RWPE1 (cell line): ENCODE measurements around the gene TFPI2.

ENCODE experiments used
- CTCF ChIA-PET: fragments of 350-600 bp; sonication (Branson Sonifier 250); formaldehyde crosslinking; extraction: SDS; loops from one replicate; lab custom pipeline; 2021; lab: Yijun Ruan, JAX
- POLR2A ChIA-PET: fragments of 400-600 bp; formaldehyde crosslinking; extraction: SDS; loops from one replicate; lab custom pipeline; 2020; ENCODE audit warnings: antibody characterized with exemption; ENCODE audit not compliant: low non-redundant PET; lab: Yijun Ruan, JAX
- DNase-seq: peaks from one replicate; pipeline ENCODE4 v3.0.0; 2012; ENCODE audit warnings: low spot score
- H3K27ac ChIP-seq: fragments of 450-650 bp; 2 replicates; pipeline ENCODE4 v1.5.1; 2017
- CTCF ChIP-seq: fragments of 450-650 bp; conservative IDR thresholded peaks from 2 replicates; pipeline ENCODE4 v1.5.1; 2017; ENCODE audit warnings: low read depth, mild to moderate bottlenecking

TFPI2 gene

DNA sequence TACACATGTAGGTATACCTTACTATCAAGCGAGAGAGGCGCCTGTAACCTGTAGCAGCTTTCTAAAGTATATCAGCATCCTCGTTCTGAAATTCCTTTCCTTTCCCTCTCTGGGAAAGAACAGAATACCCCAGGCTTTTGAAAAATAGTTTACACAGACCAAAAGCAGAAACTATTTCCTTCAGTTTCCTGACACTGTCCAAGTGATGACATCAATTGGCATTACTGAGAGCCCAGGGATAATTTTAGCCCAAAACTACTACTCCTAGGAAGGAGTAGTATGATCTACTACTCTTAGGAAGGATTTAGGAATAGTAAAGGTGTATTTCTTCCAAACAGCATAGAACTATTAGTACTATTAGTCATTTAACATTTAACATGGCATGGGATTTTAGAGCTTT is 37.0 kb upstream of the TFPI2 start:
- ChIA-PET POLR2A (no interaction called here), CTCF (interaction anchor here (0.7 kb wide), 1 partner anchor 291 kb away, joined by 4 read pairs; no protein-coding TSS in a partner anchor)
- TF ChIP-seq CTCF: no peak

GRCh38 chr7:93926800-93927199 is 36.2 kb upstream of the TFPI2 start:
- DNase-seq: no peak
- POLR2A ChIA-PET: no interaction called here
- TF ChIP-seq CTCF: no peak
- CTCF ChIA-PET: no interaction called here
- H3K27ac ChIP-seq: no peak overlapping the region

More for the DNA sequence above, 37.0 kb upstream of the TFPI2 start:
- no peak overlapping the region for H3K27ac ChIP-seq
- DNase-seq: no peak

DNA sequence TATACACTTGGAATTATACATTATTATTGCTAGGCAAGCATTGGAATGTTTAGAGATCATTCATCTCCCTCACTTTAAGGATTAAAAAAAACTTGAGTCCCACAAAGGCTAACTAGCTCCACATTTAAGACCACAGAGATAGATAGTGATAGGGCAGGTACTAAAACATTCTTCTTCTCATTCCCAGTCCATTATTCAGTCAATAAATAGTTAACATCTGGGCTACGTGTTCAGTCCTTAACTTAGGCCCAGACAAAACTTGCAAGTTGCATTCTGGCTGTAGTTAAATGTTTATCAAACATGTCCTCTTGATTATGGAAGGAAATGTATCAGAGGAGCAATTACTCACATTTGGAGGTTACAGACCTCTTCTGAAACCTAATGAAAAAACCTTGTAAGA is 33.4 kb upstream of the TFPI2 start:
- ChIA-PET POLR2A (no interaction called here), CTCF (no interaction called here)
- no peak for DNase-seq
- no peak for TF ChIP-seq CTCF
- H3K27ac ChIP-seq: no peak overlapping the region

- ChIA-PET CTCF (no interaction called here), POLR2A (no interaction called here)
- no peak for DNase-seq
- TF ChIP-seq CTCF: no peak
- no peak overlapping the region for H3K27ac ChIP-seq
These were observed 32.7 kb upstream of the TFPI2 start for GRCh38 chr7:93923296-93923695.

DNA sequence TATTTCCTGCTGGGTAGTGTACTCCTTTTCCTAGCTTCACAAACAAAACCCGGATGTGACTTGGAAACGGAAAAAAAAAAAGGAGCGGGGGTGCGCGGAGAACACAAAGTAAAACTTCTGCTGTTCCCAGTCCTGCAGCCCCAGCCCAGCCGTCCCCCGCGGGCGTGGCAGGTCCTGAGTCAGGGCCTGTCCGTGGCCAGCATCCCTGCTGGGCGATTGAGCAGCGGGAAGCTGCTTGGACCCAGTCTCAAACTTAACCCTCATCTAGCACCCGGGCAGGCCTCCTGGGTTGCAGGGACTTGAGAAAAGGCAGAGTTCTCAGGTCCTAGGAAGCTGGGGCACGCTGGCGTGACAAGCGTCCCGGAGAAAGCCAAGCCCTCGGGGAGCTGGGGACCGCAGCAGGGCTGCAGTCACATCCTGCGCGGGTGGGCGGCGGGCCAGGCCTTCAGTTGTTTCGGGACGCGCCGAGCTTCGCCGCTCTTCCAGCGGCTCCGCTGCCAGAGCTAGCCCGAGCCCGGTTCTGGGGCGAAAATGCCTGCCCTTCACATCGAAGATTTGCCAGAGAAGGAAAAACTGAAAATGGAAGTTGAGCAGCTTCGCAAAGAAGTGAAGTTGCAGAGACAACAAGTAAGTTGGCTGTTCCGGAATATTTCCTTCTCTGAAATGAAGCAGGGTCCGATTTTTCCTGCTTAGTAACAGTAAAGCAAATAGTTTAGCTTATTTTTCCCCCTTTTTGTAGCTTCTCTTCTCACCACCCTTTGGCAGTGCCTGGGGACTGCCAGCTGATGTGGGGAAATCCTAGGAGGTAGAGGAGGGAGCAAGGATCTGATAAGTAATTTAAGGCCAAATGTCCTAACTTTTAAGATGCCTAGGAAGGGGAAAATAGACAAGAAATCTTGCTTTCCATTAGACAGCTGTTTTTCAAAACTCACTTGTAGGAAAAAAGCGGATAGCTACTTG is 31.3 kb upstream of the TFPI2 start, which contains the start of gene GNG11:
Gene GNG11 (plus strand): TSS at position 129 of the 960 bp plus-strand sequence. CDS start 403 bp downstream, at position 532.
- POLR2A ChIA-PET: no interaction called here
- CTCF ChIA-PET: interaction anchor here (0.5 kb wide), 1 partner anchor 513 kb away, joined by 3 read pairs; no protein-coding TSS in a partner anchor
- peak; percentile 30 for DNase-seq
- no peak for TF ChIP-seq CTCF
- peak within 1 kb of the TSS; percentile 93 for H3K27ac ChIP-seq

DNA sequence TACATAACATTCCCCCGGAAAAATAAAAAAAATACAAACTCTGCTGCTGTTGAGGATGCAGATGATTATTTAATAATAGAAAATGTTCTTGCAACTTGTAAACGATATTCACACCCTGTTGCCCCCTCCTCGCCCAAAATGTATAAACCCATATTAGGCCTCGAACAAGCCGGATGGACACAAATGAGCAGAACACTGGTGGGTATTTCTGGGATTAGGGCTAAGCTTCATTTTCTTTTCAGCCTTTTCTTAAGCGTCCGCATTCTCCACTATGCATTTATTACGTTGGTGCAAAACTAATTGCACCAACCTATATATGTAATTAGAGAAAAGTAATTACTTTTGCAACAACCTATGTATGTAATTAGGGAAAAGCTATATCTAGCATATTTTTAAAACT is 30.6 kb upstream of the TFPI2 start:
- POLR2A ChIA-PET: no interaction called here
- TF ChIP-seq CTCF: no peak
- peak overlapping the region; percentile 93 for H3K27ac ChIP-seq
- CTCF ChIA-PET: no interaction called here
- no peak for DNase-seq
